Measurements from ENCODE around the gene SLC9A9.

DNA sequence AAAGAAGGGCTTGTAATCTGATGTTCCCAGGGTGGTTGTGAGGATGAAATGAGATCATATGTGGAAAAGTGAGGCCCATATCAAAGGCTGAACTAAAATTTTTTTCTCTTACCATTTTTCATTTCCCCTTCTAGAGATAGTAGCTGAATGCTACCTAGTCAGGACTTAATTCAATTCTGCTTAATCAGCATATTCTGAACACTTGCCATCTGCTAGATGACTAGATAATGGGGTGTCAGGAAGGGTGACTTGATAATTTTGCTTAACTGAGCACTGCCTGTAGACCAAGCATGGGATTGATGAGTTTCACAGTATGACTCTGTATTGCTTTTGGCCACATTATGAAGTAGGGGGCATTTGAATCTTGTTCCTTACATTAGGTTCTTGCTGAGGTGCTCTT, 592.5 kb downstream of the SLC9A9 start:
- TF ChIP-seq, protein P1, sequence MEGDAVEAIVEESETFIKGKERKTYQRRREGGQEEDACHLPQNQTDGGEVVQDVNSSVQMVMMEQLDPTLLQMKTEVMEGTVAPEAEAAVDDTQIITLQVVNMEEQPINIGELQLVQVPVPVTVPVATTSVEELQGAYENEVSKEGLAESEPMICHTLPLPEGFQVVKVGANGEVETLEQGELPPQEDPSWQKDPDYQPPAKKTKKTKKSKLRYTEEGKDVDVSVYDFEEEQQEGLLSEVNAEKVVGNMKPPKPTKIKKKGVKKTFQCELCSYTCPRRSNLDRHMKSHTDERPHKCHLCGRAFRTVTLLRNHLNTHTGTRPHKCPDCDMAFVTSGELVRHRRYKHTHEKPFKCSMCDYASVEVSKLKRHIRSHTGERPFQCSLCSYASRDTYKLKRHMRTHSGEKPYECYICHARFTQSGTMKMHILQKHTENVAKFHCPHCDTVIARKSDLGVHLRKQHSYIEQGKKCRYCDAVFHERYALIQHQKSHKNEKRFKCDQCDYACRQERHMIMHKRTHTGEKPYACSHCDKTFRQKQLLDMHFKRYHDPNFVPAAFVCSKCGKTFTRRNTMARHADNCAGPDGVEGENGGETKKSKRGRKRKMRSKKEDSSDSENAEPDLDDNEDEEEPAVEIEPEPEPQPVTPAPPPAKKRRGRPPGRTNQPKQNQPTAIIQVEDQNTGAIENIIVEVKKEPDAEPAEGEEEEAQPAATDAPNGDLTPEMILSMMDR (conservative IDR thresholded peaks at IDR 0.05; ENCODE audit: low read depth, low read length) = no peak
- TF ChIP-seq EZH2 (IDR thresholded peaks at IDR 0.05; ENCODE audit: borderline replicate concordance, low read depth, low read length, poor library complexity, severe bottlenecking) = no peak
